Measurements from ENCODE around the gene MICALL2.
A peak's percentile ranks its signal among the peaks of the same experiment; 100 is the strongest.

Gene MICALL2

DNA sequence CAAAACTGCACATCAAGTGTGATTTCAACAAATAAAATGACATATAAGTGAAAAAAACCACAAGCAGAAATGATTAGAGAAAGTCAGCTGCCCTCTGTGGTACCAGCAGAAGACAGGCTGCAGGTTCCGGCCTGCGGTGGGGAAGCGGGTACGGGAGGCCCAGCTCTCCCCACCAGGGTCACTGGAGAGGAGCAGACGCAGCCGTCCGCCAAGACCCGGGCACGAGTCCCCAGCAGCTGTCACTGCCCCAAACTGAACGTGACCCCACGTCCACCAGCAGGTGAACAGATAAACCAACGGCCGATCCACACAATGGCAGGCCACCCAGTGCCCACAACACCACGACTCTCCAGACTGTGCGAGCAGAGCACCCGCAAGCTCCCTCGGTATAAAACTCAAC lies 16.1 kb upstream of the MICALL2 start:
- Histone ChIP-seq H3K9me3 (no peaks in the 10 kb centered on the region), H3K27me3 (no peaks in the 10 kb centered on the region), H3K36me3 (peaks cover 100% of the 10 kb centered on the region), H3K27ac (no peak overlapping the region), H3K4me1 (ENCODE audit: control insufficient read depth in 1 of 2, insufficient read depth in 1 of 2, low read depth in 1 of 2, low read length in 1 of 2) (peaks cover 0 to 3% of the 10 kb centered on the region in 2 experiments), H3K4me3 (ENCODE audit: low read depth in 1 of 2, low read length in 1 of 2) (no peak overlapping the region)
- TF ChIP-seq, protein P1, sequence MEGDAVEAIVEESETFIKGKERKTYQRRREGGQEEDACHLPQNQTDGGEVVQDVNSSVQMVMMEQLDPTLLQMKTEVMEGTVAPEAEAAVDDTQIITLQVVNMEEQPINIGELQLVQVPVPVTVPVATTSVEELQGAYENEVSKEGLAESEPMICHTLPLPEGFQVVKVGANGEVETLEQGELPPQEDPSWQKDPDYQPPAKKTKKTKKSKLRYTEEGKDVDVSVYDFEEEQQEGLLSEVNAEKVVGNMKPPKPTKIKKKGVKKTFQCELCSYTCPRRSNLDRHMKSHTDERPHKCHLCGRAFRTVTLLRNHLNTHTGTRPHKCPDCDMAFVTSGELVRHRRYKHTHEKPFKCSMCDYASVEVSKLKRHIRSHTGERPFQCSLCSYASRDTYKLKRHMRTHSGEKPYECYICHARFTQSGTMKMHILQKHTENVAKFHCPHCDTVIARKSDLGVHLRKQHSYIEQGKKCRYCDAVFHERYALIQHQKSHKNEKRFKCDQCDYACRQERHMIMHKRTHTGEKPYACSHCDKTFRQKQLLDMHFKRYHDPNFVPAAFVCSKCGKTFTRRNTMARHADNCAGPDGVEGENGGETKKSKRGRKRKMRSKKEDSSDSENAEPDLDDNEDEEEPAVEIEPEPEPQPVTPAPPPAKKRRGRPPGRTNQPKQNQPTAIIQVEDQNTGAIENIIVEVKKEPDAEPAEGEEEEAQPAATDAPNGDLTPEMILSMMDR (IDR thresholded peaks at IDR 0.05), result no peak

DNA sequence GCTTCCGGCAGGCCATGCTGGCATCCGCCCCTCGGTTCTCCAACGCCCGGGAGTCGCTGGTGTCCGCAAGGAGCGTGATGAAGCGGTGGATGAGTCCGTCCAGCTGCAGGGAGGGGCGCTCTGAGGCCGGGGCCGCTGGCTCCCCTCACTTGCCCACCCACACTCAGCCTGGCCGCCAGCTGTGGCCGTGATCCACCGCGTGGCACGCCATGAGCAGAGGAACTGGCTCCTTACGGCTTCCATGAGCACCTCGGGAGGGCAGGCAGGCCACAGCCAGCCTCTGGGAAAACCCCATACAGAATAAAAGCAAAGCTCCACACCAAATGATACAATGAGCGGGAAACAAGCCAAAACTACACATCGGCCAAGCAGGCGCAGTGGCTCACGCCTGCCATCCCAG lies 15.5 kb upstream of the MICALL2 start:
- peaks cover 0 to 3% of the 10 kb centered on the region in 2 experiments for H3K4me1 ChIP-seq (ENCODE audit: control insufficient read depth in 1 of 2, insufficient read depth in 1 of 2, low read depth in 1 of 2, low read length in 1 of 2)
- TF ChIP-seq, protein P1 (IDR thresholded peaks at IDR 0.05), result no peak
- no peaks in the 10 kb centered on the region for H3K9me3 ChIP-seq
- peaks cover 100% of the 10 kb centered on the region for H3K36me3 ChIP-seq
- H3K27ac ChIP-seq, result no peak overlapping the region
- no peak overlapping the region for H3K4me3 ChIP-seq (ENCODE audit: low read depth in 1 of 2, low read length in 1 of 2)
- no peaks in the 10 kb centered on the region for H3K27me3 ChIP-seq

DNA sequence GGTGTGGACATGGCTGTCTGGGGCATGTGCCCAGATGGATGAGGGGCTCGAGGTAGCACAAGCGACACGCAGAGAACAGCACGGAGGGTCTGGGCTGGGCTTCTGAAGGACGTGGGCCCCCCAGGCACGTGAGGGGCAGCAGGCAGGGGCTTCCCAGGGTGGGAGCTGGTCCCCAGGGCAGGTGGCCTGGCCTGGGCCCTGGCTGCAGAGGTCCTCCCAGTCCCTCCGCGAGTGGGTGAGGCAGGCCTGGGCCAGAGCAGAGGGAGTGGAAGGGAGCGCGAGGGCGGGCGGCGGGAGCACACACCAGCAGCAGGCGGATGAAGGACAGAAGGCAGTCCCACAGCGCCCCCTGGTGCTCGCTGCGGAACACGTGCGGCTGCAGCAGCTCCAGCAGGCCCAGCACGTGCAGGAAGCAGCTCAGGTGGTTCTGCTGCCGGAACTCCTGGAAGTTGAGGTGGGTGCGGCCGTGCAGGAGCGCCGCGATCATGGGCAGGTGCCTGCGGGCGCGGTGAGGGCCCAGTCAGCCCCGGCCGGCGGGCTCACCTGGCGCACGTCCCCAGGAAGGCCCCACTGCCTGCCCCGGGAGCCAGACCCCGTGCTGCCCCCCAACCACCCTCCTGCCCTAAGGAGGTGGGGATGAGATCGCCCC lies 14.7 kb upstream of the MICALL2 start:
- TF ChIP-seq, protein P1 (IDR thresholded peaks at IDR 0.05), result peak; percentile 83
- no peak overlapping the region for H3K27ac ChIP-seq

DNA sequence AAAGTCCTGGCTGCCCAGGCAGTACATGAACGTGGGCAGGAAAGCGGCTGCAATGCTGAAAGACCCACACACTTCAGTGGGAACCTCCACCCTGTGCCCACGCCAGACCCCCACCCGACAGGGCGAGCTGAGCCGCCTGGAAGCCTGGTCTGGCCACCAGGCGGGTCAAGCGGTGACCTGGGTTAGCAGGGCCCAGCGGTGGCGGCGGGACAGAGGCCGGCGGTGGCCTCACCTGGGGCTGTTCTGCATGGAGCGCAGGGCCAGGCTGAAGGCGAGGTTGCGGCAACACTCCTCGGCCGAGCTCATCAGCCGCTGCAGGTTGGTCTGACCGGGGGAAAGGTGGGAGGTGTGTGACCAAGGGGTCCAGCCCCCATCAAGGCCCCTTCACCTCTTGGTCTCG lies 11.6 kb upstream of the MICALL2 start:
- no peak overlapping the region for H3K4me3 ChIP-seq (ENCODE audit: low read depth in 1 of 2, low read length in 1 of 2)
- H3K4me1 ChIP-seq (ENCODE audit: control insufficient read depth in 1 of 2, insufficient read depth in 1 of 2, low read depth in 1 of 2, low read length in 1 of 2), result peaks cover 0 to 3% of the 10 kb centered on the region in 2 experiments
- TF ChIP-seq, protein P1 (IDR thresholded peaks at IDR 0.05), result no peak
- no peaks in the 10 kb centered on the region for H3K27me3 ChIP-seq
- H3K9me3 ChIP-seq, result no peaks in the 10 kb centered on the region
- no peak overlapping the region for H3K27ac ChIP-seq
- peaks cover 82% of the 10 kb centered on the region for H3K36me3 ChIP-seq

More for the DNA sequence above, 14.7 kb upstream of the MICALL2 start:
- Histone ChIP-seq H3K27me3 (no peaks in the 10 kb centered on the region), H3K9me3 (no peaks in the 10 kb centered on the region), H3K36me3 (peaks cover 100% of the 10 kb centered on the region), H3K4me1 (ENCODE audit: control insufficient read depth in 1 of 2, insufficient read depth in 1 of 2, low read depth in 1 of 2, low read length in 1 of 2) (peaks cover 0 to 3% of the 10 kb centered on the region in 2 experiments), H3K4me3 (ENCODE audit: low read depth in 1 of 2, low read length in 1 of 2) (no peak overlapping the region)

DNA sequence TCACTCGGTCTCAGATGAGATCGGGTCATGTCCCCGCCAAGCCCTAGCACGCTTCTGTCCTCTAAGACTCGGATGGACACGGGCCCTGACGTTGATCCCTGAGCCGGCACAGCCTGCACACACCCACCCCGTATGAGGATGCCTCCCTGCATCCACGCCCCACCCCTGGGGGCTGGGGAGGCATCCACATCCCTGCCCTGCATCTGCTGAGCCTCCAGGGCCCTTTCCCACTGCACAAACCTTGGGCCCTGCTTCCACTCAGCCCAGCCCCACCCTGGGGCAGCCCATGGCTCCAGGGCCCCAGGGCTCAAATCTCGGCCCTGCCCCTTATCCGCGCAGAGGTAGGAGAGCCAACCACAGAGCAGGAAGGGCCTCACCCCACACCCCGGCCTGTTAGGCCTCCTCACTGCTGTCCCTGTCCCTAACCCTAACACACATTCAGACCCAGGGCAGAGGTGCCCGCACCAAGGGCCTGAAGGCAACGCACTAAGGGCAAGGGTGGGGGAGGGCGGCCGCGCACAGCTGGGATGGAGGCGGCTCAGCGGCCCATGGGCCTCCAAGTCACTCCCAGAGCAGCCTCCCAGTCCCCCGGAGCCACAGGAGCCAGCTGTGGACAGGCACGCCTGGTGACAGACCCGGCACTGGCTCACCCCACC lies 9.5 kb upstream of the MICALL2 start:
- Histone ChIP-seq H3K27me3 (no peaks in the 10 kb centered on the region), H3K27ac (no peak overlapping the region), H3K4me1 (ENCODE audit: control insufficient read depth in 1 of 2, insufficient read depth in 1 of 2, low read depth in 1 of 2, low read length in 1 of 2) (no peaks in the 10 kb centered on the region), H3K36me3 (peaks cover 61% of the 10 kb centered on the region), H3K9me3 (no peaks in the 10 kb centered on the region), H3K4me3 (ENCODE audit: low read depth in 1 of 2, low read length in 1 of 2) (no peak overlapping the region)
- TF ChIP-seq, protein P1 (IDR thresholded peaks at IDR 0.05), result no peak
